HepG2 (cell line): ENCODE measurements around the gene SLC44A4. TPM values are rescaled to one million over a fixed set of nuclear protein-coding genes. Genes with fewer than 3 reads are reported as not detected.

Source experiments
- BCL6 ChIP-seq: IDR thresholded peaks from 2 replicates; pipeline ENCODE4 v1.6.1; 2016; ENCODE audit warnings: missing genetic modification reagents, missing compliant biosample characterization
- CERS6 ChIP-seq: sonication (generic); formaldehyde crosslinking; IDR thresholded peaks from 2 replicates; pipeline ENCODE4 v1.5.0; 2020; ENCODE audit warnings: missing genetic modification reagents
- HNRNPL ChIP-seq: fragments of 200-400 bp; formaldehyde crosslinking; IDR thresholded peaks from 2 replicates; pipeline ENCODE4 v1.6.1; 2017; ENCODE audit warnings: mild to moderate bottlenecking, low read depth, low read length
- KAT8 ChIP-seq: IDR thresholded peaks from 2 replicates; pipeline ENCODE4 v1.6.1; 2016; ENCODE audit warnings: missing genetic modification reagents, missing compliant biosample characterization
- MATR3 ChIP-seq: sonication (generic); formaldehyde crosslinking; IDR thresholded peaks from 2 replicates; pipeline ENCODE4 v1.4.0; 2020; ENCODE audit warnings: missing genetic modification reagents
- MXD3 ChIP-seq: IDR thresholded peaks from 2 replicates; pipeline ENCODE4 v1.6.1; 2016; ENCODE audit warnings: mild to moderate bottlenecking, missing biosample characterization, missing genetic modification reagents
- NFYB ChIP-seq: sonication (generic); formaldehyde crosslinking; IDR thresholded peaks from 2 replicates; pipeline ENCODE4 v1.4.0; 2020; ENCODE audit warnings: missing genetic modification reagents
- NR2C2 ChIP-seq: sonication (generic); formaldehyde crosslinking; IDR thresholded peaks from 2 replicates; pipeline ENCODE4 v1.4.0; 2020; ENCODE audit warnings: missing genetic modification reagents, mild to moderate bottlenecking, moderate library complexity, borderline replicate concordance
- PAWR ChIP-seq: sonication (generic); formaldehyde crosslinking; IDR thresholded peaks from 2 replicates; pipeline ENCODE4 v1.4.0; 2020; ENCODE audit warnings: missing genetic modification reagents, mild to moderate bottlenecking, borderline replicate concordance
- SRF ChIP-seq: IDR thresholded peaks from 2 replicates; pipeline ENCODE4 v1.6.1; 2011; ENCODE audit warnings: mild to moderate bottlenecking, low read depth, low read length, moderate library complexity
- TIGD3 ChIP-seq: sonication (generic); formaldehyde crosslinking; IDR thresholded peaks from 2 replicates; pipeline ENCODE4 v1.5.1; 2020; ENCODE audit warnings: mild to moderate bottlenecking, missing genetic modification reagents, borderline replicate concordance
- ZNF329 ChIP-seq: sonication (generic); formaldehyde crosslinking; IDR thresholded peaks from 2 replicates; pipeline ENCODE4 v1.9.0; 2021; ENCODE audit warnings: low read depth, mild to moderate bottlenecking, missing genetic modification reagents
- ZNF331 ChIP-seq: sonication (generic); formaldehyde crosslinking; IDR thresholded peaks from 2 replicates; pipeline ENCODE4 v1.4.0; 2020; ENCODE audit warnings: missing genetic modification reagents
- ZNF564 ChIP-seq: sonication (generic); formaldehyde crosslinking; IDR thresholded peaks from 2 replicates; pipeline ENCODE4 v1.8.1; 2023; ENCODE audit warnings: mild to moderate bottlenecking, missing genetic modification reagents
- ZNF574 ChIP-seq: sonication (generic); formaldehyde crosslinking; IDR thresholded peaks from 2 replicates; pipeline ENCODE4 v1.4.0; 2020; ENCODE audit warnings: missing genetic modification reagents
- ZNF644 ChIP-seq: IDR thresholded peaks from 2 replicates; pipeline ENCODE4 v1.6.1; 2016; ENCODE audit warnings: low read depth
- ZNF768 ChIP-seq: sonication (generic); formaldehyde crosslinking; IDR thresholded peaks from 2 replicates; pipeline ENCODE4 v1.4.0; 2020; ENCODE audit warnings: missing genetic modification reagents
- ZNF772 ChIP-seq: sonication (generic); formaldehyde crosslinking; IDR thresholded peaks from 2 replicates; pipeline ENCODE4 v1.5.0; 2020; ENCODE audit warnings: mild to moderate bottlenecking, missing genetic modification reagents
- ZNF776 ChIP-seq: sonication (generic); formaldehyde crosslinking; IDR thresholded peaks from 2 replicates; pipeline ENCODE4 v1.4.0; 2020; ENCODE audit warnings: mild to moderate bottlenecking, missing genetic modification reagents
- ZNF879 ChIP-seq: sonication (generic); formaldehyde crosslinking; IDR thresholded peaks from 2 replicates; pipeline ENCODE4 v1.8.1; 2023; ENCODE audit warnings: missing genetic modification reagents
- polyA plus RNA-seq, 8 experiments: library from polyadenylated mRNA; depleted of rRNA in 3 of 8; stranded (reverse) in 7 of 8; unstranded in 1 of 8; fragments of >200 nt; fragmentation: Illumina TruSeq in 4 of 8; extraction: Trizol in 4 of 8; gene quantifications; 2 replicates each; pipeline versions ENCODE4 v1.2.1 to v1.2.3, GENCODE V29; 2011 to 2016; ENCODE audit warnings: low read depth in 4 of 8, missing spikeins in 1 of 8, mixed read lengths in 1 of 8; ENCODE audit not compliant: insufficient read depth in 1 of 8
- total RNA-seq, 5 experiments: library from RNA; depleted of rRNA; stranded (reverse); fragments of >200 nt; fragmentation: Illumina TruSeq; extraction: Trizol; gene quantifications; 2 replicates each; pipeline ENCODE4 v1.2.3, GENCODE V29; 2016; ENCODE audit warnings: low read depth in 1 of 5
- TF ChIP-seq, protein P1 (sequence below): sonication (generic); formaldehyde crosslinking; conservative IDR thresholded peaks from 2 replicates; pipeline ENCODE4 v1.8.0; 2022; ENCODE audit warnings: missing genetic modification reagents
- TF ChIP-seq, protein P2 (sequence below): sonication (generic); formaldehyde crosslinking; conservative IDR thresholded peaks from 2 replicates; pipeline ENCODE4 v1.4.0; 2020; ENCODE audit warnings: missing genetic modification reagents

SLC44A4 gene
- total and polyA plus RNA-seq, 2 of the 13 experiments (the other 11 are each of a cell fraction or from before 2014, with no cell fraction given) = 3.5 to 5.9 TPM

DNA sequence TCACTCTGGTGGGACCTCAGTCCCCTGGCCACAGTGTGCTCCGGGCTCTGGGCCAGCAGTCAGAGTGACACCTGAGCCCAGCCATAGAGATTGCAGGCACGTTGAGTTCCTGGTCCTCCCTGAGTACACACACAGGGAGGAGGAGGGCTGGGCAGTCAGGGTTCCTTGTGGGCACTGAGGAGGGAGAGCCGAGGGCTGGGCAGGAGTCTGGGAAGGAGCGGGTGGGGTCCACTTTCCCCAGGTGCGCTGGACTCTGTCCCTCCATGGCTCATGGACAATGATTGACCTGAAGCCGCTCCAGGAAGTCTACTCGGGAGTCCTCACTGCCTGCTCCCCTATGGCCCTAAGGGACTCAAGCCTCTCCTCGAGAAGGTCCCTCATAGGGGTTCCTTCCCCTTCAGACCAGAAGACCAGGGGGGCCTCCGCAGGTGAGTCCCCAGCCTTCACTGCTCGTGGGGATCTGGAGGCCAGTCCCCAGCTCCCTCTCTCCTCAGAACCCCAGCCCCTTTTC, 1.1 kb downstream of the SLC44A4 start (continued):
- TF ChIP-seq ZNF331 (peak; percentile 50), SRF (no peak), ZNF776 (CRISPR knock-in tag) (no peak), BCL6 (CRISPR knock-in tag) (no peak), PAWR (CRISPR knock-in tag) (no peak), ZNF329 (CRISPR knock-in tag) (no peak), MXD3 (CRISPR knock-in tag) (0 out of 2 replicates have a peak, but pooled peaks have one; percentile 12), ZNF564 (CRISPR knock-in tag) (no peak), ZNF879 (no peak), ZNF574 (peak; percentile 31; the same call in 1 of the 2 replicates), ZNF768 (CRISPR knock-in tag) (no peak; the same call in 1 of the 2 replicates), ZNF772 (CRISPR knock-in tag) (peak; percentile 51; the same call in 1 of the 2 replicates), MATR3 (CRISPR knock-in tag) (no peak), HNRNPL (0 out of 2 replicates have a peak, but pooled peaks have one; percentile 43), NFYB (CRISPR knock-in tag) (peak; percentile 73), KAT8 (CRISPR knock-in tag) (0 out of 2 replicates have a peak, but pooled peaks have one; percentile 41), TIGD3 (CRISPR knock-in tag) (no peak), NR2C2 (CRISPR knock-in tag) (peak; percentile 16; the same call in 1 of the 2 replicates), ZNF644 (no peak), CERS6 (CRISPR knock-in tag) (no peak)
- TF ChIP-seq, protein P1, sequence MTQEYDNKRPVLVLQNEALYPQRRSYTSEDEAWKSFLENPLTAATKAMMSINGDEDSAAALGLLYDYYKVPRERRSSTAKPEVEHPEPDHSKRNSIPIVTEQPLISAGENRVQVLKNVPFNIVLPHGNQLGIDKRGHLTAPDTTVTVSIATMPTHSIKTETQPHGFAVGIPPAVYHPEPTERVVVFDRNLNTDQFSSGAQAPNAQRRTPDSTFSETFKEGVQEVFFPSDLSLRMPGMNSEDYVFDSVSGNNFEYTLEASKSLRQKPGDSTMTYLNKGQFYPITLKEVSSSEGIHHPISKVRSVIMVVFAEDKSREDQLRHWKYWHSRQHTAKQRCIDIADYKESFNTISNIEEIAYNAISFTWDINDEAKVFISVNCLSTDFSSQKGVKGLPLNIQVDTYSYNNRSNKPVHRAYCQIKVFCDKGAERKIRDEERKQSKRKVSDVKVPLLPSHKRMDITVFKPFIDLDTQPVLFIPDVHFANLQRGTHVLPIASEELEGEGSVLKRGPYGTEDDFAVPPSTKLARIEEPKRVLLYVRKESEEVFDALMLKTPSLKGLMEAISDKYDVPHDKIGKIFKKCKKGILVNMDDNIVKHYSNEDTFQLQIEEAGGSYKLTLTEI = no peak
- TF ChIP-seq, protein P2, sequence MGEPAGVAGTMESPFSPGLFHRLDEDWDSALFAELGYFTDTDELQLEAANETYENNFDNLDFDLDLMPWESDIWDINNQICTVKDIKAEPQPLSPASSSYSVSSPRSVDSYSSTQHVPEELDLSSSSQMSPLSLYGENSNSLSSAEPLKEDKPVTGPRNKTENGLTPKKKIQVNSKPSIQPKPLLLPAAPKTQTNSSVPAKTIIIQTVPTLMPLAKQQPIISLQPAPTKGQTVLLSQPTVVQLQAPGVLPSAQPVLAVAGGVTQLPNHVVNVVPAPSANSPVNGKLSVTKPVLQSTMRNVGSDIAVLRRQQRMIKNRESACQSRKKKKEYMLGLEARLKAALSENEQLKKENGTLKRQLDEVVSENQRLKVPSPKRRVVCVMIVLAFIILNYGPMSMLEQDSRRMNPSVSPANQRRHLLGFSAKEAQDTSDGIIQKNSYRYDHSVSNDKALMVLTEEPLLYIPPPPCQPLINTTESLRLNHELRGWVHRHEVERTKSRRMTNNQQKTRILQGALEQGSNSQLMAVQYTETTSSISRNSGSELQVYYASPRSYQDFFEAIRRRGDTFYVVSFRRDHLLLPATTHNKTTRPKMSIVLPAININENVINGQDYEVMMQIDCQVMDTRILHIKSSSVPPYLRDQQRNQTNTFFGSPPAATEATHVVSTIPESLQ (CRISPR knock-in tag) = no peak
